OCI-LY1 (cell line): Measurements from ENCODE around the gene TMEM204.

Experiments used
- H2AFZ ChIP-seq: fragments of 200-600 bp; sonication (generic), shearing (Covaris generic); 2 replicates; pipeline ENCODE4 v1.6.0; 2014; ENCODE audit warnings: antibody characterized with exemption, mild to moderate bottlenecking, low read length
- H3F3A ChIP-seq: fragments of 200-600 bp; sonication (generic), shearing (Covaris generic); 2 replicates; pipeline ENCODE4 v1.6.0; 2014; ENCODE audit warnings: mild to moderate bottlenecking, antibody characterized with exemption, low read length, moderate library complexity; ENCODE audit not compliant: insufficient read depth
- H3K27ac ChIP-seq: fragments of 200-600 bp; sonication (generic); 2 replicates; pipeline ENCODE4 v1.5.1; 2014; ENCODE audit warnings: low read length, mixed run types, mild to moderate bottlenecking, low read depth; ENCODE audit not compliant: poor library complexity, severe bottlenecking
- H3K27me3 ChIP-seq: fragments of 200-600 bp; sonication (generic); 2 replicates; pipeline ENCODE4 v1.6.0; 2014; ENCODE audit warnings: antibody characterized with exemption, mild to moderate bottlenecking, low read length, moderate library complexity; ENCODE audit not compliant: insufficient read depth
- H3K36me3 ChIP-seq: fragments of 200-600 bp; sonication (generic); 2 replicates; pipeline ENCODE4 v1.6.1; 2014; ENCODE audit warnings: mild to moderate bottlenecking, antibody characterized with exemption, low read length, moderate library complexity, mixed read lengths; ENCODE audit not compliant: insufficient read depth
- H3K4me1 ChIP-seq: fragments of 200-600 bp; sonication (generic); 2 replicates; pipeline ENCODE4 v1.5.1; 2014; ENCODE audit warnings: mild to moderate bottlenecking, low read length, moderate library complexity; ENCODE audit not compliant: insufficient read depth, severe bottlenecking
- H3K4me2 ChIP-seq: fragments of 200-600 bp; sonication (generic), shearing (Covaris generic); 2 replicates; pipeline ENCODE4 v1.6.1; 2014; ENCODE audit warnings: low read length
- H3K4me3 ChIP-seq: fragments of 200-600 bp; sonication (generic); 2 replicates; pipeline ENCODE4 v1.5.1; 2014; ENCODE audit warnings: low read length, low read depth, mild to moderate bottlenecking, mixed read lengths; ENCODE audit not compliant: poor library complexity, severe bottlenecking
- H3K79me2 ChIP-seq: fragments of 200-600 bp; shearing (Covaris generic); 2 replicates; pipeline ENCODE4 v1.6.1; 2016; ENCODE audit warnings: mixed run types, low read length, mixed read lengths; ENCODE audit not compliant: insufficient read depth
- H3K9ac ChIP-seq: fragments of 200-600 bp; sonication (generic), shearing (Covaris generic); 2 replicates; pipeline ENCODE4 v1.6.1; 2014; ENCODE audit warnings: mild to moderate bottlenecking, low read length, mixed read lengths
- H3K9me2 ChIP-seq: fragments of 200-600 bp; sonication (generic), shearing (Covaris generic); 2 replicates; pipeline ENCODE4 v1.6.1; 2014; ENCODE audit warnings: low read depth, mild to moderate bottlenecking, low read length, mixed read lengths
- H3K9me3 ChIP-seq: fragments of 200-600 bp; shearing (Covaris generic); 2 replicates; pipeline ENCODE4 v1.6.1; 2014; ENCODE audit warnings: low read length, mixed read lengths
- H4K20me1 ChIP-seq: fragments of 200-600 bp; sonication (generic), shearing (Covaris generic); 2 replicates; pipeline ENCODE4 v1.6.0; 2016; ENCODE audit warnings: mild to moderate bottlenecking, low read length; ENCODE audit not compliant: insufficient read depth
- CTCF ChIP-seq: fragments of 200-600 bp; sonication (generic), shearing (Covaris generic); IDR thresholded peaks from 2 replicates; pipeline ENCODE4 v1.5.1; 2017; ENCODE audit warnings: mild to moderate bottlenecking, antibody characterized with exemption, low read length, moderate library complexity, mixed read lengths
- EZH2 ChIP-seq: fragments of 200-600 bp; sonication (generic), shearing (Covaris generic); IDR thresholded peaks from 2 replicates; pipeline ENCODE4 v1.8.0; 2017; ENCODE audit warnings: borderline replicate concordance, mixed run types, mild to moderate bottlenecking, antibody characterized with exemption, low read length, moderate library complexity, mixed read lengths

Gene TMEM204

GRCh38 chr16:1542533-1542932 is 9.1 kb downstream of the TMEM204 start:
- no peaks in the 10 kb centered on the region for H3K9me3 ChIP-seq
- peaks cover 17% of the 10 kb centered on the region; the same call in 1 of the 2 replicates for H3K27me3 ChIP-seq
- H3K27ac ChIP-seq: no peak overlapping the region
- H3K9me2 ChIP-seq: no peaks in the 10 kb centered on the region
- H3K9ac ChIP-seq: no peak overlapping the region
- no peak overlapping the region for H3K4me3 ChIP-seq
- no peak for TF ChIP-seq CTCF
- TF ChIP-seq EZH2: no peak
- no peaks in the 10 kb centered on the region for H4K20me1 ChIP-seq
- no peaks in the 10 kb centered on the region for H3F3A ChIP-seq
- no peak overlapping the region for H3K4me2 ChIP-seq
- H3K36me3 ChIP-seq: no peaks in the 10 kb centered on the region
- H3K79me2 ChIP-seq: no peaks in the 10 kb centered on the region
- peaks cover 5% of the 10 kb centered on the region for H3K4me1 ChIP-seq
- no peak overlapping the region for H2AFZ ChIP-seq

GRCh38 chr16:1543085-1543896 is 9.8 kb downstream of the TMEM204 start:
- H3K36me3 ChIP-seq: no peaks in the 10 kb centered on the region
- H3K4me1 ChIP-seq: peaks cover 5% of the 10 kb centered on the region
- no peaks in the 10 kb centered on the region for H3K9me2 ChIP-seq
- no peaks in the 10 kb centered on the region for H3K79me2 ChIP-seq
- H3K9ac ChIP-seq: no peak overlapping the region
- H2AFZ ChIP-seq: no peak overlapping the region
- TF ChIP-seq EZH2 (no peak), CTCF (no peak)
- no peak overlapping the region; the same call in 1 of the 2 replicates for H3K4me2 ChIP-seq
- H3K4me3 ChIP-seq: no peak overlapping the region
- H3K27ac ChIP-seq: no peak overlapping the region
- H3K27me3 ChIP-seq: peaks cover 14% of the 10 kb centered on the region; the same call in 1 of the 2 replicates
- no peaks in the 10 kb centered on the region for H3K9me3 ChIP-seq
- no peaks in the 10 kb centered on the region for H3F3A ChIP-seq
- H4K20me1 ChIP-seq: no peaks in the 10 kb centered on the region

- Histone ChIP-seq H3K4me2 (no peak overlapping the region), H2AFZ (no peak overlapping the region), H3K79me2 (no peaks in the 10 kb centered on the region), H3K4me1 (peaks cover 5% of the 10 kb centered on the region), H3K9me2 (no peaks in the 10 kb centered on the region), H3K27ac (no peak overlapping the region), H3K36me3 (no peaks in the 10 kb centered on the region), H4K20me1 (no peaks in the 10 kb centered on the region), H3K9ac (no peak overlapping the region), H3K4me3 (no peak overlapping the region), H3K27me3 (peaks cover 14% of the 10 kb centered on the region; the same call in 1 of the 2 replicates), H3F3A (no peaks in the 10 kb centered on the region), H3K9me3 (no peaks in the 10 kb centered on the region)
- no peak for TF ChIP-seq EZH2
- no peak for TF ChIP-seq CTCF
Observed at GRCh38 chr16:1545044-1546040, 11.9 kb downstream of the TMEM204 start.
